Spleen (tissue), 11 donors: ENCODE results near the gene CHID1. TPM values are rescaled to one million over a fixed set of nuclear protein-coding genes. Genes with fewer than 3 reads are reported as not detected.

Source experiments
- DNase-seq: peaks from one replicate; pipeline ENCODE4 v3.0.0-alpha.2; 2020
- H3K27ac ChIP-seq, 8 donors: fragments of 200-600 bp; sonication (generic) in 7 of 8; 1 replicate in 4 of 8; 2 replicates in 4 of 8; pipeline versions ENCODE4 v1.5.0 to v1.8.0; 2016 to 2021; ENCODE audit warnings: inconsistent platforms in 4 of 8, mild to moderate bottlenecking in 4 of 8, moderate library complexity in 1 of 8
- H3K27me3 ChIP-seq, 7 donors: fragments of 200-600 bp; sonication (generic) in 6 of 7; replicated peaks in 1 of 7; 1 replicate in 4 of 7; 2 replicates in 3 of 7; pipeline versions ENCODE4 v1.5.0 to v1.8.0; 2016 to 2021; ENCODE audit warnings: inconsistent platforms in 3 of 7, mild to moderate bottlenecking in 1 of 7
- H3K36me3 ChIP-seq, 6 donors: fragments of 200-600 bp; sonication (generic) in 5 of 6; 1 replicate in 4 of 6; 2 replicates in 2 of 6; pipeline versions ENCODE4 v1.5.0 to v1.8.0; 2016 to 2021; ENCODE audit warnings: inconsistent platforms in 2 of 6
- H3K4me1 ChIP-seq, 6 donors: fragments of 200-600 bp; sonication (generic) in 5 of 6; 1 replicate in 3 of 6; 2 replicates in 3 of 6; pipeline versions ENCODE4 v1.5.0 to v1.8.0; 2016 to 2021; ENCODE audit warnings: inconsistent platforms in 3 of 6
- H3K4me3 ChIP-seq, 8 donors: fragments of 200-600 bp; sonication (generic) in 7 of 8; 1 replicate in 4 of 8; 2 replicates in 4 of 8; pipeline versions ENCODE4 v1.5.0 to v1.8.0; 2016 to 2021; ENCODE audit warnings: inconsistent platforms in 4 of 8, mild to moderate bottlenecking in 4 of 8, moderate library complexity in 2 of 8
- H3K9me3 ChIP-seq, 8 donors: fragments of 200-600 bp; sonication (generic) in 7 of 8; 1 replicate in 4 of 8; 2 replicates in 4 of 8; pipeline versions ENCODE4 v1.5.0 to v1.8.0; 2016 to 2021; ENCODE audit warnings: inconsistent platforms in 4 of 8
- CTCF ChIP-seq, 11 experiments: fragments of 200-600 bp in 7 of 11; fragments of 450-650 bp in 4 of 11; sonication (generic) in 4 of 11; IDR thresholded peaks in 8 of 11; conservative IDR thresholded peaks in 3 of 11; 1 replicate in 7 of 11; 2 replicates in 4 of 11; pipeline versions ENCODE4 v1.4.0 to v1.8.0; 2016 to 2021; ENCODE audit warnings: antibody characterized with exemption in 11 of 11, inconsistent platforms in 4 of 11, mild to moderate bottlenecking in 1 of 11
- POLR2A ChIP-seq, 3 donors: fragments of 450-650 bp; IDR thresholded peaks; one replicate each; pipeline ENCODE4 v1.5.1; 2017; ENCODE audit warnings: antibody characterized with exemption in 3 of 3, mild to moderate bottlenecking in 1 of 3
- POLR2AphosphoS5 ChIP-seq, 3 donors: sonication (generic); formaldehyde crosslinking; IDR thresholded peaks; one replicate each; pipeline ENCODE4 v1.5.1; 2017; ENCODE audit warnings: antibody characterized with exemption in 3 of 3
- WGBS, 5 donors: extraction: QIAGEN DNeasy Blood & Tissue Kit in 3 of 5; methylation state at CpG; one replicate each; pipeline versions ENCODE4 v1.1.5 to v1.1.7; 2013 to 2018; 5-methylcytosine and 5-hydroxymethylcytosine counted together
- intact Hi-C: fragments of 100-400 bp; cut with DNase I; formaldehyde crosslinking; loops from one replicate; pipeline ENCODE4 v1.15.0; 2023; ENCODE audit warnings: low total_unique reads
- polyA plus RNA-seq, 3 donors: library from polyadenylated mRNA; stranded (reverse); fragments of 200-250 nt; gene quantifications; one replicate each; pipeline ENCODE4 v1.2.1, GENCODE V29; 2013
- total RNA-seq, 7 donors: library from RNA; depleted of rRNA in 3 of 7; stranded (reverse); fragments of >200 nt in 3 of 7; fragmentation: NEBNext Ultra II Directional in 4 of 7; extraction: Animal tissue kit (Norgen Biotek cat#: 25700) in 4 of 7; gene quantifications; one replicate each; pipeline versions ENCODE4 v1.1.0 to v1.2.1, GENCODE V29; 2016 to 2021
- donor health status: healthy with polysubstance abuse.
- donor health status: DM: no; HTN: no; CAD: no; lungs with moderate emphysema.
- donor health status: DM: no; HTN: no; CAD: no.
- donor health status: Bipolar disorder and iron deficiency.
- donor health status: healthy.
- donor health status: DM: no; HTN: no; CAD: no.
- donor health status: DM: yes; HTN: yes; CAD: no.

Gene CHID1
- total and polyA plus RNA-seq, 10 donors = 37.2 to 218 (median 117) TPM

- H3K36me3 ChIP-seq = peaks cover 0 to 23% (median 0%) of the 10 kb centered on the region in 6 donors
- H3K27me3 ChIP-seq = peaks cover 0 to 6% (median 0%) of the 10 kb centered on the region in 7 donors
- no peaks in the 10 kb centered on the region for H3K9me3 ChIP-seq
- 83 to 89% (median 87%) methylated on average over 6 to 7 of the region's 7 CpGs for WGBS, 5 donors
- no peak overlapping the region for H3K4me3 ChIP-seq
- H3K4me1 ChIP-seq = peaks cover 0 to 71% (median 33%) of the 10 kb centered on the region in 6 donors
- intact Hi-C loops = no loop called here
- no peak for TF ChIP-seq POLR2AphosphoS5 (IDR thresholded peaks at IDR 0.05)
- no peak for TF ChIP-seq CTCF (IDR thresholded peaks at IDR 0.05 in 8 of 11, conservative IDR thresholded peaks at IDR 0.05 in 3 of 11)
- TF ChIP-seq POLR2A (IDR thresholded peaks at IDR 0.05) = no peak
- H3K27ac ChIP-seq = peak overlapping the region in 1 of 8 donors; percentile 1
- no peak for DNase-seq
These were observed 55.3 kb downstream of the CHID1 start for GRCh38 chr11:855330-855674.

- H3K27ac ChIP-seq = peak overlapping the region in 1 of 8 donors; percentile 1
These were observed 55.8 kb downstream of the CHID1 start for GRCh38 chr11:854601-855329.

GRCh38 chr11:853682-854448 lies 56.7 kb downstream of the CHID1 start:
- intact Hi-C loops = no loop called here
- 76 to 95% (median 91%) methylated on average over 7 to 27 of the region's 27 CpGs for WGBS, 5 donors
- Histone ChIP-seq H3K4me3 (no peak overlapping the region), H3K9me3 (no peaks in the 10 kb centered on the region), H3K27ac (no peak overlapping the region), H3K27me3 (peaks cover 0 to 20% (median 4%) of the 10 kb centered on the region in 7 donors), H3K4me1 (peaks cover 5 to 71% (median 36%) of the 10 kb centered on the region in 6 donors), H3K36me3 (peaks cover 0 to 25% (median 0%) of the 10 kb centered on the region in 6 donors)
- DNase-seq = no peak
- TF ChIP-seq POLR2AphosphoS5 (IDR thresholded peaks at IDR 0.05) (no peak), POLR2A (IDR thresholded peaks at IDR 0.05) (no peak), CTCF (IDR thresholded peaks at IDR 0.05 in 8 of 11, conservative IDR thresholded peaks at IDR 0.05 in 3 of 11) (no peak)

More at GRCh38 chr11:854601-855329, 55.8 kb downstream of the CHID1 start:
- H3K36me3 ChIP-seq = peaks cover 0 to 25% (median 0%) of the 10 kb centered on the region in 6 donors
- H3K27me3 ChIP-seq = peaks cover 0 to 11% (median 3%) of the 10 kb centered on the region in 7 donors
- no peaks in the 10 kb centered on the region for H3K9me3 ChIP-seq
- no peak for DNase-seq
- TF ChIP-seq POLR2AphosphoS5 (IDR thresholded peaks at IDR 0.05) (no peak), CTCF (IDR thresholded peaks at IDR 0.05 in 8 of 11, conservative IDR thresholded peaks at IDR 0.05 in 3 of 11) (no peak), POLR2A (IDR thresholded peaks at IDR 0.05) (no peak)
- no peak overlapping the region for H3K4me3 ChIP-seq
- 87 to 97% (median 90%) methylated on average over 8 to 20 of the region's 20 CpGs for WGBS, 5 donors
- intact Hi-C loops = no loop called here
- H3K4me1 ChIP-seq = peaks cover 0 to 71% (median 34%) of the 10 kb centered on the region in 6 donors

- peaks cover 15 to 71% (median 45%) of the 10 kb centered on the region in 6 donors for H3K4me1 ChIP-seq
- 72 to 91% (median 85%) methylated on average over 11 to 15 of the region's 15 CpGs for WGBS, 5 donors
- H3K4me3 ChIP-seq = no peak overlapping the region
- TF ChIP-seq POLR2A (IDR thresholded peaks at IDR 0.05) = no peak
- TF ChIP-seq POLR2AphosphoS5 (IDR thresholded peaks at IDR 0.05) = peak in 1 of 3 donors; percentile 24
- H3K9me3 ChIP-seq = no peaks in the 10 kb centered on the region
- intact Hi-C loops = no loop called here
- peaks cover 0 to 31% (median 4%) of the 10 kb centered on the region in 7 donors for H3K27me3 ChIP-seq
- no peak overlapping the region for H3K27ac ChIP-seq
- peaks cover 0 to 25% (median 0%) of the 10 kb centered on the region in 6 donors for H3K36me3 ChIP-seq
- no peak for DNase-seq
These were observed 57.8 kb downstream of the CHID1 start for GRCh38 chr11:852762-853161.
